NCI-H2171 treated with DMSO at 0.1 percent for 48 hours (cell line): Measurements from ENCODE around the gene NECAB2.

Experiments used
- DNase-seq: peaks from one replicate; lab custom pipeline; 2025; lab: John Stamatoyannopoulos, UW

The NECAB2 gene

GRCh38 chr16:84045001-84045817, 77.2 kb downstream of the NECAB2 start:
- DNase-seq: no peak

- no peak for DNase-seq
These were observed 77.9 kb downstream of the NECAB2 start for GRCh38 chr16:84045818-84046470.

- no peak for DNase-seq
These were observed 79.2 kb downstream of the NECAB2 start for GRCh38 chr16:84047206-84047605.

GRCh38 chr16:84047626-84048025, 79.6 kb downstream of the NECAB2 start:
- DNase-seq: no peak

- no peak for DNase-seq
These were observed 80.2 kb downstream of the NECAB2 start for GRCh38 chr16:84048270-84048669.

- no peak for DNase-seq
These were observed 80.8 kb downstream of the NECAB2 start for GRCh38 chr16:84048871-84049270.

GRCh38 chr16:84049403-84050060, 81.5 kb downstream of the NECAB2 start:
- DNase-seq: no peak

- DNase-seq: no peak
These were observed 82.3 kb downstream of the NECAB2 start for GRCh38 chr16:84050316-84050715.

GRCh38 chr16:84052071-84052622, 84.1 kb downstream of the NECAB2 start:
- peak; percentile 85 for DNase-seq
